Islet of Langerhans (tissue), 1 donor: ENCODE measurements around the gene SLC37A1.
"Not testable (repeated sequence)": the region's sequence is repeated elsewhere in the genome, so short reads cannot be mapped to it uniquely, and the experiment has no call there.

Source experiments
- FAIRE-seq: peaks from one replicate; lab custom pipeline; 2011; peaks lifted over from hg19 to GRCh38; lab: Jason Lieb, UNC

SLC37A1 gene

GRCh38 chr21:42621166-42621818 lies 107.6 kb downstream of the SLC37A1 start:
- FAIRE-seq, result no peak

- no peak for FAIRE-seq
Measured at GRCh38 chr21:42621819-42622177, 108.1 kb downstream of the SLC37A1 start.

- no peak for FAIRE-seq
Measured at GRCh38 chr21:42622284-42622683, 108.6 kb downstream of the SLC37A1 start.

GRCh38 chr21:42623694-42624093 lies 110.0 kb downstream of the SLC37A1 start:
- FAIRE-seq, result no peak

- FAIRE-seq, result no peak
Measured at GRCh38 chr21:42624095-42624790, 110.6 kb downstream of the SLC37A1 start.

- no peak for FAIRE-seq
Measured at GRCh38 chr21:42624936-42625335, 111.3 kb downstream of the SLC37A1 start.

GRCh38 chr21:42626171-42626570 lies 112.5 kb downstream of the SLC37A1 start:
- FAIRE-seq, result no peak

GRCh38 chr21:42627527-42628289 lies 114.1 kb downstream of the SLC37A1 start:
- FAIRE-seq, result no peak

GRCh38 chr21:42628466-42629061 lies 114.9 kb downstream of the SLC37A1 start:
- FAIRE-seq, result not testable (repeated sequence)

GRCh38 chr21:42629933-42630589 lies 116.4 kb downstream of the SLC37A1 start:
- FAIRE-seq, result no peak

GRCh38 chr21:42630626-42631025 lies 117.0 kb downstream of the SLC37A1 start:
- no peak for FAIRE-seq
